IPS-20b (cell line): Measurements from ENCODE around the gene LGALS16.
"Not testable (repeated sequence)": the region's sequence is repeated elsewhere in the genome, so short reads cannot be mapped to it uniquely, and the experiment has no call there.

Experiments
- H3K27ac ChIP-seq: one replicate; pipeline ENCODE4 v1.5.1; 2013; ENCODE audit warnings: low read length
- H3K27me3 ChIP-seq: 2 replicates; pipeline ENCODE4 v1.6.1; 2013; ENCODE audit warnings: mild to moderate bottlenecking, low read length, inconsistent platforms; ENCODE audit not compliant: insufficient read depth
- H3K36me3 ChIP-seq: 2 replicates; pipeline ENCODE4 v1.6.1; 2013; ENCODE audit warnings: low read depth, mild to moderate bottlenecking, inconsistent platforms, low read length, moderate library complexity; ENCODE audit not compliant: insufficient read depth
- H3K4me1 ChIP-seq: 2 replicates; pipeline ENCODE4 v1.6.1; 2013; ENCODE audit warnings: mild to moderate bottlenecking, control low read depth, inconsistent platforms, low read length, moderate library complexity; ENCODE audit not compliant: insufficient read depth
- H3K4me3 ChIP-seq: 2 replicates; pipeline ENCODE4 v1.5.1; 2013; ENCODE audit warnings: mild to moderate bottlenecking, low read length, inconsistent platforms
- H3K9ac ChIP-seq: 2 replicates; pipeline ENCODE4 v1.6.1; 2013; ENCODE audit warnings: low read depth, mild to moderate bottlenecking, inconsistent platforms, low read length, moderate library complexity
- H3K9me3 ChIP-seq: 2 replicates; pipeline ENCODE4 v1.6.1; 2013; ENCODE audit warnings: mild to moderate bottlenecking, low read depth, low read length, inconsistent platforms; ENCODE audit not compliant: insufficient read depth

The LGALS16 gene

GRCh38 chr19:39655613-39656012 lies at the start of gene LGALS16:
Gene LGALS16, plus strand, starts transcription at chr19:39655913. Its CDS starts 49 bp downstream, at chr19:39655962.
- Histone ChIP-seq H3K27ac (no peak within 1 kb of the TSS), H3K4me3 (no peak within 1 kb of the TSS), H3K27me3 (peaks cover 16% of the 10 kb centered on the region), H3K9ac (no peak within 1 kb of the TSS), H3K4me1 (no peaks in the 10 kb centered on the region), H3K36me3 (no peaks in the 10 kb centered on the region), H3K9me3 (no peaks in the 10 kb centered on the region)

GRCh38 chr19:39607021-39607420 lies 48.7 kb upstream of the LGALS16 start:
- no peak overlapping the region for H3K4me3 ChIP-seq
- peaks cover 4% of the 10 kb centered on the region; the same call in 1 of the 2 replicates for H3K4me1 ChIP-seq
- no peaks in the 10 kb centered on the region for H3K36me3 ChIP-seq
- H3K27me3 ChIP-seq = peaks cover 17% of the 10 kb centered on the region; the same call in 1 of the 2 replicates
- no peak overlapping the region for H3K27ac ChIP-seq
- 0 out of 2 replicates have a peak, but pooled peaks cover under 1% of the 10 kb centered on the region for H3K9me3 ChIP-seq
- no peak overlapping the region for H3K9ac ChIP-seq

- Histone ChIP-seq H3K4me1 (peaks cover 4% of the 10 kb centered on the region; the same call in 1 of the 2 replicates), H3K27me3 (peaks cover 12% of the 10 kb centered on the region; the same call in 1 of the 2 replicates)
Measured at GRCh38 chr19:39607561-39607960, 48.2 kb upstream of the LGALS16 start.

GRCh38 chr19:39613597-39613996 lies 42.1 kb upstream of the LGALS16 start:
- H3K9me3 ChIP-seq = peaks cover 23% of the 10 kb centered on the region
- no peaks in the 10 kb centered on the region for H3K27me3 ChIP-seq
- H3K4me1 ChIP-seq = no peaks in the 10 kb centered on the region
- H3K36me3 ChIP-seq = no peaks in the 10 kb centered on the region
- H3K4me3 ChIP-seq = no peak overlapping the region
- H3K27ac ChIP-seq = no peak overlapping the region
- H3K9ac ChIP-seq = no peak overlapping the region

More at GRCh38 chr19:39607561-39607960, 48.2 kb upstream of the LGALS16 start:
- Histone ChIP-seq H3K9ac (no peak overlapping the region), H3K36me3 (no peaks in the 10 kb centered on the region), H3K9me3 (peaks cover 5% of the 10 kb centered on the region; the same call in 1 of the 2 replicates), H3K27ac (no peak overlapping the region), H3K4me3 (no peak overlapping the region)

- Histone ChIP-seq H3K9ac (no peak overlapping the region), H3K36me3 (no peaks in the 10 kb centered on the region), H3K9me3 (peaks cover 16% of the 10 kb centered on the region), H3K4me1 (no peaks in the 10 kb centered on the region), H3K4me3 (no peak overlapping the region), H3K27me3 (no peaks in the 10 kb centered on the region), H3K27ac (no peak overlapping the region)
Measured at GRCh38 chr19:39617745-39618144, 38.0 kb upstream of the LGALS16 start.

GRCh38 chr19:39623946-39624345 lies 31.8 kb upstream of the LGALS16 start:
- H3K4me1 ChIP-seq = peaks cover 4% of the 10 kb centered on the region; the same call in 1 of the 2 replicates
- no peak overlapping the region for H3K9ac ChIP-seq
- no peaks in the 10 kb centered on the region for H3K27me3 ChIP-seq
- H3K4me3 ChIP-seq = no peak overlapping the region
- H3K9me3 ChIP-seq = no peaks in the 10 kb centered on the region; the same call in 1 of the 2 replicates
- no peak overlapping the region for H3K27ac ChIP-seq
- no peaks in the 10 kb centered on the region for H3K36me3 ChIP-seq

GRCh38 chr19:39627631-39628030 lies 28.1 kb upstream of the LGALS16 start:
- H3K4me3 ChIP-seq = not testable (repeated sequence)

GRCh38 chr19:39631178-39631577 lies 24.5 kb upstream of the LGALS16 start:
- H3K4me3 ChIP-seq = no peak overlapping the region
- no peaks in the 10 kb centered on the region for H3K27me3 ChIP-seq
- no peak overlapping the region for H3K27ac ChIP-seq
- no peaks in the 10 kb centered on the region for H3K9me3 ChIP-seq
- no peak overlapping the region for H3K9ac ChIP-seq
- no peaks in the 10 kb centered on the region for H3K36me3 ChIP-seq
- no peaks in the 10 kb centered on the region for H3K4me1 ChIP-seq

More at GRCh38 chr19:39627631-39628030, 28.1 kb upstream of the LGALS16 start:
- H3K36me3 ChIP-seq, H3K9me3 ChIP-seq, H3K27me3 ChIP-seq, H3K27ac ChIP-seq, H3K9ac ChIP-seq, H3K4me1 ChIP-seq: not testable (repeated sequence)

GRCh38 chr19:39631626-39632025 lies 24.1 kb upstream of the LGALS16 start:
- H3K9me3 ChIP-seq = no peaks in the 10 kb centered on the region
- H3K9ac ChIP-seq = no peak overlapping the region
- H3K27me3 ChIP-seq = no peaks in the 10 kb centered on the region
- H3K4me1 ChIP-seq = no peaks in the 10 kb centered on the region
- no peak overlapping the region for H3K27ac ChIP-seq
- H3K4me3 ChIP-seq = no peak overlapping the region
- no peaks in the 10 kb centered on the region for H3K36me3 ChIP-seq

GRCh38 chr19:39637891-39638290 lies 17.8 kb upstream of the LGALS16 start:
- no peak overlapping the region for H3K9ac ChIP-seq
- no peak overlapping the region for H3K4me3 ChIP-seq
- no peak overlapping the region for H3K27ac ChIP-seq
- no peaks in the 10 kb centered on the region for H3K36me3 ChIP-seq
- no peaks in the 10 kb centered on the region for H3K9me3 ChIP-seq
- H3K27me3 ChIP-seq = peaks cover 14% of the 10 kb centered on the region
- no peaks in the 10 kb centered on the region for H3K4me1 ChIP-seq

GRCh38 chr19:39641773-39642172 lies 13.9 kb upstream of the LGALS16 start:
- H3K27ac ChIP-seq = no peak overlapping the region

GRCh38 chr19:39643591-39643990 lies 12.1 kb upstream of the LGALS16 start:
- Histone ChIP-seq H3K9me3 (0 out of 2 replicates have a peak, but pooled peaks cover 5% of the 10 kb centered on the region), H3K27me3 (peaks cover 30% of the 10 kb centered on the region)

More at GRCh38 chr19:39641773-39642172, 13.9 kb upstream of the LGALS16 start:
- Histone ChIP-seq H3K4me1 (no peaks in the 10 kb centered on the region), H3K27me3 (peaks cover 23% of the 10 kb centered on the region), H3K9me3 (no peaks in the 10 kb centered on the region), H3K9ac (no peak overlapping the region), H3K36me3 (no peaks in the 10 kb centered on the region), H3K4me3 (no peak overlapping the region)

More at GRCh38 chr19:39643591-39643990, 12.1 kb upstream of the LGALS16 start:
- Histone ChIP-seq H3K27ac (no peak overlapping the region), H3K9ac (no peak overlapping the region), H3K4me1 (no peaks in the 10 kb centered on the region), H3K36me3 (no peaks in the 10 kb centered on the region), H3K4me3 (no peak overlapping the region)
